ENCODE results near the gene PA2G4.

DNA sequence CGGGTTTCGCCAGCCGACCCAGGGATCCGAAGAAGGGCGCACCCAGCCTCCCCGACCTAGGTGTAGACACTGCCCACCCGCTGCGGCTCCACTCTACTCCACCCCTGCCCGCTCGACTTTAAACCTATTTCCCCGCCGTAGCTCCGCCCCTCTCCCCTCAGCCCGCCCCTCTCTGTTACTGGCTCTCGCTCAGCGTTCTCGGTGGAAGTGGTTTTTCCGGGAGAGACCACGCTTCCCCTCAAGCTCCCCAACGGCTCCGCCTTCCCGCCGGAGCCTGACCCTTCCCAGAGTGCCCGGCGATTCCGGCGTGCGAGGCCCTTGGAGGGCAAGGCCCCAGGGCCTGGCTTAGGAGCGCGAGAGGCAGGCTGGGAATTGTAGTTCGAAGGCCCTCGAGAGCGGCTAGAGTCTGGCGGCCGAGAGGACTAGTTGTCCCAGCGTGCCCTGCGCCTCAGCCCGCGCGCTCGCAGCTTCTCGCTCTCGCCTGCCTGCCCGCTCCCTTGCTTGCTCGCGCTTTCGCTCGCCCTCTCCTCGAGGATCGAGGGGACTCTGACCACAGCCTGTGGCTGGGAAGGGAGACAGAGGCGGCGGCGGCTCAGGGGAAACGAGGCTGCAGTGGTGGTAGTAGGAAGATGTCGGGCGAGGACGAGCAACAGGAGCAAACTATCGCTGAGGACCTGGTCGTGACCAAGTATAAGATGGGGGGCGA lies at the start of gene PA2G4:
- TF ChIP-seq ESRRG (CRISPR knock-in tag; IDR thresholded peaks at IDR 0.05) (no peak), ZFP3 (CRISPR knock-in tag; IDR thresholded peaks at IDR 0.05) (no peak), ARNTL (CRISPR knock-in tag; IDR thresholded peaks at IDR 0.05; ENCODE audit: borderline replicate concordance, low read depth) (no peak), SNAI2 (CRISPR knock-in tag; IDR thresholded peaks at IDR 0.05) (no peak), ZFP30 (CRISPR knock-in tag; IDR thresholded peaks at IDR 0.05) (no peak), CSDC2 (CRISPR knock-in tag; IDR thresholded peaks at IDR 0.05) (no peak), RARB (CRISPR knock-in tag; IDR thresholded peaks at IDR 0.05) (no peak)
- TF ChIP-seq, protein P1, sequence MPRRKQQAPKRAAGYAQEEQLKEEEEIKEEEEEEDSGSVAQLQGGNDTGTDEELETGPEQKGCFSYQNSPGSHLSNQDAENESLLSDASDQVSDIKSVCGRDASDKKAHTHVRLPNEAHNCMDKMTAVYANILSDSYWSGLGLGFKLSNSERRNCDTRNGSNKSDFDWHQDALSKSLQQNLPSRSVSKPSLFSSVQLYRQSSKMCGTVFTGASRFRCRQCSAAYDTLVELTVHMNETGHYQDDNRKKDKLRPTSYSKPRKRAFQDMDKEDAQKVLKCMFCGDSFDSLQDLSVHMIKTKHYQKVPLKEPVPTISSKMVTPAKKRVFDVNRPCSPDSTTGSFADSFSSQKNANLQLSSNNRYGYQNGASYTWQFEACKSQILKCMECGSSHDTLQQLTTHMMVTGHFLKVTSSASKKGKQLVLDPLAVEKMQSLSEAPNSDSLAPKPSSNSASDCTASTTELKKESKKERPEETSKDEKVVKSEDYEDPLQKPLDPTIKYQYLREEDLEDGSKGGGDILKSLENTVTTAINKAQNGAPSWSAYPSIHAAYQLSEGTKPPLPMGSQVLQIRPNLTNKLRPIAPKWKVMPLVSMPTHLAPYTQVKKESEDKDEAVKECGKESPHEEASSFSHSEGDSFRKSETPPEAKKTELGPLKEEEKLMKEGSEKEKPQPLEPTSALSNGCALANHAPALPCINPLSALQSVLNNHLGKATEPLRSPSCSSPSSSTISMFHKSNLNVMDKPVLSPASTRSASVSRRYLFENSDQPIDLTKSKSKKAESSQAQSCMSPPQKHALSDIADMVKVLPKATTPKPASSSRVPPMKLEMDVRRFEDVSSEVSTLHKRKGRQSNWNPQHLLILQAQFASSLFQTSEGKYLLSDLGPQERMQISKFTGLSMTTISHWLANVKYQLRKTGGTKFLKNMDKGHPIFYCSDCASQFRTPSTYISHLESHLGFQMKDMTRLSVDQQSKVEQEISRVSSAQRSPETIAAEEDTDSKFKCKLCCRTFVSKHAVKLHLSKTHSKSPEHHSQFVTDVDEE (CRISPR knock-in tag; IDR thresholded peaks at IDR 0.05), result no peak
- TF ChIP-seq, protein P2, sequence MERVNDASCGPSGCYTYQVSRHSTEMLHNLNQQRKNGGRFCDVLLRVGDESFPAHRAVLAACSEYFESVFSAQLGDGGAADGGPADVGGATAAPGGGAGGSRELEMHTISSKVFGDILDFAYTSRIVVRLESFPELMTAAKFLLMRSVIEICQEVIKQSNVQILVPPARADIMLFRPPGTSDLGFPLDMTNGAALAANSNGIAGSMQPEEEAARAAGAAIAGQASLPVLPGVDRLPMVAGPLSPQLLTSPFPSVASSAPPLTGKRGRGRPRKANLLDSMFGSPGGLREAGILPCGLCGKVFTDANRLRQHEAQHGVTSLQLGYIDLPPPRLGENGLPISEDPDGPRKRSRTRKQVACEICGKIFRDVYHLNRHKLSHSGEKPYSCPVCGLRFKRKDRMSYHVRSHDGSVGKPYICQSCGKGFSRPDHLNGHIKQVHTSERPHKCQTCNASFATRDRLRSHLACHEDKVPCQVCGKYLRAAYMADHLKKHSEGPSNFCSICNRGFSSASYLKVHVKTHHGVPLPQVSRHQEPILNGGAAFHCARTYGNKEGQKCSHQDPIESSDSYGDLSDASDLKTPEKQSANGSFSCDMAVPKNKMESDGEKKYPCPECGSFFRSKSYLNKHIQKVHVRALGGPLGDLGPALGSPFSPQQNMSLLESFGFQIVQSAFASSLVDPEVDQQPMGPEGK (CRISPR knock-in tag; IDR thresholded peaks at IDR 0.05; ENCODE audit: borderline replicate concordance), result no peak
- TF ChIP-seq, protein P3, sequence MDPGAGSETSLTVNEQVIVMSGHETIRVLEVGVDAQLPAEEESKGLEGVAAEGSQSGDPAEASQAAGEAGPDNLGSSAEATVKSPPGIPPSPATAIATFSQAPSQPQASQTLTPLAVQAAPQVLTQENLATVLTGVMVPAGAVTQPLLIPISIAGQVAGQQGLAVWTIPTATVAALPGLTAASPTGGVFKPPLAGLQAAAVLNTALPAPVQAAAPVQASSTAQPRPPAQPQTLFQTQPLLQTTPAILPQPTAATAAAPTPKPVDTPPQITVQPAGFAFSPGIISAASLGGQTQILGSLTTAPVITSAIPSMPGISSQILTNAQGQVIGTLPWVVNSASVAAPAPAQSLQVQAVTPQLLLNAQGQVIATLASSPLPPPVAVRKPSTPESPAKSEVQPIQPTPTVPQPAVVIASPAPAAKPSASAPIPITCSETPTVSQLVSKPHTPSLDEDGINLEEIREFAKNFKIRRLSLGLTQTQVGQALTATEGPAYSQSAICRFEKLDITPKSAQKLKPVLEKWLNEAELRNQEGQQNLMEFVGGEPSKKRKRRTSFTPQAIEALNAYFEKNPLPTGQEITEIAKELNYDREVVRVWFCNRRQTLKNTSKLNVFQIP (CRISPR knock-in tag; IDR thresholded peaks at IDR 0.05; ENCODE audit: borderline replicate concordance, low read depth), result no peak
